GM10266 (cell line): ENCODE results near the gene RAB42.

Experiments
- DNase-seq: peaks from one replicate; pipeline ENCODE4 v3.0.0; 2012; ENCODE audit errors: extremely low spot score
- TF ChIP-seq, protein P1 (sequence below): IDR thresholded peaks from 2 replicates; pipeline ENCODE4 v1.5.1; 2012; ENCODE audit warnings: mild to moderate bottlenecking, low read depth; ENCODE audit not compliant: control insufficient read depth, insufficient read depth; ENCODE audit errors: missing control alignments

Gene RAB42

DNA sequence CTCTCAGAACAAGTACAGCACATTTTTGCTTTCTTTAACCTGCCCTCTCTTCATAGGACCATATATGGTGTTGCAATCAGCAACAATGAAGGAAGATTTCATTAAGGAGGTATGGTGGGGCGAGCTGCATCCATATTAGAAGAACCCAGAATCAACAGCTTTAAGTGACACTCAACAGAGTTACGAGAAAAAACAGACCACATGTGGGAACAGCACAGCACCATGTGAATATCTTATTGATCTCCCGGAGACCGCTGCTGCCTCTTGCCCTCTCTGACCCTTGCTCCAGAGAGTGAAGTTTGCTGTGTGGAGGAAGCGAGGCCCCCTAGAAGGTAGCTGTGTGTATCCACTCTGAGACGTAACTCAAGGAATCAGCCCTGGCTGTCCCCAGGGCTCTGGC is 12.9 kb downstream of the RAB42 start:
- TF ChIP-seq, protein P1, sequence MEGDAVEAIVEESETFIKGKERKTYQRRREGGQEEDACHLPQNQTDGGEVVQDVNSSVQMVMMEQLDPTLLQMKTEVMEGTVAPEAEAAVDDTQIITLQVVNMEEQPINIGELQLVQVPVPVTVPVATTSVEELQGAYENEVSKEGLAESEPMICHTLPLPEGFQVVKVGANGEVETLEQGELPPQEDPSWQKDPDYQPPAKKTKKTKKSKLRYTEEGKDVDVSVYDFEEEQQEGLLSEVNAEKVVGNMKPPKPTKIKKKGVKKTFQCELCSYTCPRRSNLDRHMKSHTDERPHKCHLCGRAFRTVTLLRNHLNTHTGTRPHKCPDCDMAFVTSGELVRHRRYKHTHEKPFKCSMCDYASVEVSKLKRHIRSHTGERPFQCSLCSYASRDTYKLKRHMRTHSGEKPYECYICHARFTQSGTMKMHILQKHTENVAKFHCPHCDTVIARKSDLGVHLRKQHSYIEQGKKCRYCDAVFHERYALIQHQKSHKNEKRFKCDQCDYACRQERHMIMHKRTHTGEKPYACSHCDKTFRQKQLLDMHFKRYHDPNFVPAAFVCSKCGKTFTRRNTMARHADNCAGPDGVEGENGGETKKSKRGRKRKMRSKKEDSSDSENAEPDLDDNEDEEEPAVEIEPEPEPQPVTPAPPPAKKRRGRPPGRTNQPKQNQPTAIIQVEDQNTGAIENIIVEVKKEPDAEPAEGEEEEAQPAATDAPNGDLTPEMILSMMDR: no peak
- no peak for DNase-seq

DNA sequence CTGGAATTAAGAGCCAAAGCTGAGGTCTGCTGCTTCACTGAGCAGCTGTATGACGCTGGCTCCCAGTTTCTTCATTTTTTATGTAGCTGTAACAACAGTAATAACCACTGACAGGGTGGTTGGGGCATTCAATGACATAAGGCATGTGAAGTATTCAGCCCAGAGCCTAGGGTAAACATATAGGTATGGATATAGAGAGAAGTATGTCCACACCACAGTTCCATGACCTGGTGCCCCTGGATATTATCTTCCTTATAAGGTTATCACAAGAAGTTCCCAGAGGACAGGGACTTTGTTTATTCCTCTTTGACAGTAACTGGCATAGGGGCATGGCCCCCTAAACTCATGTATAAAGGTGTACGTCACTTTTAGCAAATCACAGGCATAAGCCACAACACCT is 14.7 kb downstream of the RAB42 start:
- TF ChIP-seq, protein P1: no peak
- DNase-seq: no peak

DNA sequence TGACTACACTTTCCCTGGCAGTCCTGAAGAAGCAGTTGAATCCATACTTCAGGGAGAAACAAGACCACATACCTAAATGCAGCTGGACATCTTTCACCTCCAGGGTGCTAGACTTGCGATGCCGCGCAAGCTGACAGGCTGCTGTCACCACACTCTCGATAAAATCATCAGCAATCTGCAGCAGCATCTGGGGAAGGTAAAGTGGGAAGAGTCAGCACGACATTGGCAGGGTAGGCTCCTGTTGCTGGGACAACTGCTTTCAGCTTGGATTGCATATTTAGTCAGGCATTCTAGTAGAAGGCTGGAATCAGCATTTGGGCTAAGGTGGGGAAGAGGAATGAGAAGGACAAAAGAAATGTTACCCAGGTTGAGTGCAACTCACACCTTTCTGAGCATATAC is 21.1 kb downstream of the RAB42 start:
- DNase-seq: no peak
- TF ChIP-seq, protein P1: no peak

DNA sequence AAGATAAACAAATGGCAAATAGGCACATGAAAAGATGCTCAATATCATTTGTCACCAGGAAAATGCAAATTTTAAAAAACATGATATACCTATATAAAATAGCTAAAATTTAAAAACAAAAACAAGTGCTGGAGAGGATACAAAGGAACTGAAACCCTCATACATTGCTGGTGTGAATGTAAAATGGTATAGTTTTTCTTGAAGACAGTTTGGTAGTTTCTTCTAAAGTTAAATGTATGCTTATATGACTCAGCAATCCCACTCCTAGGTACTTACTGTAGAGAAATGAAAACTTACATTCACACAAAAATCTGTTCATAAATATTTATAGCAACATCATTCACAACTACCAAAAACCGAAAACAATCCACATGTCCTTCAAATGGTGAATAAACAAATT is 39.6 kb downstream of the RAB42 start:
- DNase-seq: peak; percentile 23
- TF ChIP-seq, protein P1: no peak

DNA sequence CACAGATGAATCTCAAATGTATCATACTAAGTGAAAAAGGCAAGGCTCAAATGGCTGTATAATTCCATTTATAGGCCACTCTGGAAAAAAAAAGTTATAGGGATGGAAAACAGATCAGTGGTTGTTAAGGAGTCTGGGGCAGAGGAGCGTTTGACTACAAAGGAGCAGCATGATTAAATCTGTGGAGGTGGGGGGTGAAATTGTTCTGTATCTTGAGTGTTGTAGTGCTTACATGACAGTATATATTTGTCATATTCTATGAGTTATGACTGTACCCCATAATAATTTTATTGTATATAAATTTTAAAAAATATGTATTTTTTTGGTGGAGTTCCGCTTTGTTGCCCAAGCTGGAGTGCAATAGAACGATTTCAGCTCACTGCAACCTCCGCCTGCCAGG is 40.5 kb downstream of the RAB42 start:
- TF ChIP-seq, protein P1: no peak
- no peak for DNase-seq

DNA sequence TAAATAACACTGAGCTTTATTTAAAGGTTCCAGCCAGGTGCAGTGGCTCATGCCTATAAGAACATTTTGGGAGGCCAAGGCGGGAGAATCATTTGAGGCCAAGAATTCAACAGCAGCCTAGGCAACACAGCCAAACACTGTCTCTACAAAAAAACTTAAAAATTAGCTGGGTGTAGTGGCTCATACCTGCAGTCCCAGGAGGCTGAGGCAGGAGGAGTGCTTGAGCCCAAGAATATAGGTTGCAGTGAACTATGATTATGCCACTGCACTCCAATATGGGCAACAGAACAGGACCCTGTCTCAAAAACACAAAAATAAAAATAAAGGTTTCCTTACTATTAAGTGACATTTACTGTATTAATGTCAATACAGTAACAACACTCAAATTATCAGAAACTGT is 48.7 kb downstream of the RAB42 start:
- DNase-seq: no peak
- TF ChIP-seq, protein P1: peak; percentile 43

DNA sequence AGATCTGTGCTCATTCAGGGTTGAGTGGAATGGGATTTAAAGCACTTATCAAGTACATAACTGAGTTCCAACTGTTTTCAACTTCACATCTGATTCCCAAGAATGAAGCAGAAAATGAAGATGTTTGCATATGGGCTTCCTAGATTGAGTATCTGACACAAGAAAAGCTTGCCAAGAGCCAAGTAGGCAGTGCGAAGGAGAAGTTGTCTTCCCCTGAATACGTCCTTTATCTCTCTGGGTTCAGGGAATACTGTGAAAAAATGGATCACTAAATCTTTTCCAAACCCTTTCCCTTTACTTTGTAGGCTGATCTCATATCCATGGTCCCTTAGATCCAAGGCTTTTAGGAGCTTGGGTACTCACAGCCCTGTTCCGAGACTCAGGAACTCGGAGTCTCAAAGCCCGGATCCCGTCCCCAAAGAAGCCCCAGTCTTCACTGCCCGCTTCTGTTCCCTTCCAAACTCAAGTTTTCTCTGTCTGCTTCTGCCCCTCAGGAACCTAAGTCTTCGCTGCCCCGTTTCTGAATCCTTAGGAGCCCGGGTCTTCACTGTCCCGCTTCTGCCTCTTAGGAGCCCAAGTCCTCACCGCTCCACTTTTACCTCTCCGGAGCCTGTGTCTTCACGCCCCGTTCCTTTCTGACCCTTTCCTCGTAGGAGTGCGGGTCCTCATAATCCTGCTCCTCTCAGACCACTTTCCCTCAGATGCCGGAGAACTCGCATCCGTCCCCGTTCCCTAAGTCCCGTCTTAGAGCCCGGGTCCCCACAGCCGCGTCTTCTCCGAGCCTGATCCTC is 50.2 kb downstream of the RAB42 start:
- TF ChIP-seq, protein P1: no peak
- DNase-seq: peak; percentile 17
